CD14-positive monocyte (primary cell): ENCODE measurements around the gene ESPN. TPM values are rescaled to one million over a fixed set of nuclear protein-coding genes. Genes with fewer than 3 reads are reported as not detected.

ENCODE experiments used
- DNase-seq, 3 donors: peaks; one replicate each; pipeline ENCODE4 v3.0.0-alpha.2; 2011 to 2022
- H2AFZ ChIP-seq: 2 replicates; pipeline ENCODE4 v1.6.0; 2012; ENCODE audit warnings: mild to moderate bottlenecking, low read depth, low read length, inconsistent platforms; ENCODE audit not compliant: insufficient read depth, poor library complexity, severe bottlenecking
- H3K27ac ChIP-seq, 2 donors: 1 replicate in 1 of 2; 2 replicates in 1 of 2; pipeline ENCODE4 v1.5.1; 2012 to 2013; ENCODE audit warnings: low read length in 2 of 2, control low read depth in 1 of 2, inconsistent platforms in 1 of 2, low read depth in 1 of 2, mild to moderate bottlenecking in 1 of 2
- H3K27me3 ChIP-seq, 2 donors: one replicate each; pipeline versions ENCODE4 v1.6.0 to v1.6.1; 2011 to 2013; ENCODE audit warnings: low read length in 2 of 2; ENCODE audit not compliant: control insufficient read depth in 2 of 2, insufficient read depth in 2 of 2
- H3K36me3 ChIP-seq, 2 donors: replicated peaks in 1 of 2; 1 replicate in 1 of 2; 2 replicates in 1 of 2; pipeline versions ENCODE4 v1.5.1 to v1.6.1; 2012 to 2013; ENCODE audit warnings: low read length in 2 of 2, control low read depth in 1 of 2, inconsistent platforms in 1 of 2, mild to moderate bottlenecking in 1 of 2; ENCODE audit not compliant: insufficient read depth in 2 of 2, control insufficient read depth in 1 of 2
- H3K4me1 ChIP-seq, 2 donors: 1 replicate in 1 of 2; 2 replicates in 1 of 2; pipeline versions ENCODE4 v1.5.1 to v1.6.1; 2012 to 2013; ENCODE audit warnings: low read length in 2 of 2, control low read depth in 1 of 2, inconsistent platforms in 1 of 2, mild to moderate bottlenecking in 1 of 2, moderate library complexity in 1 of 2; ENCODE audit not compliant: insufficient read depth in 2 of 2, control insufficient read depth in 1 of 2
- H3K4me2 ChIP-seq: replicated peaks from 2 replicates; pipeline ENCODE3; 2012; ENCODE audit warnings: low read length, moderate library complexity, mild to moderate bottlenecking; ENCODE audit not compliant: poor library complexity, severe bottlenecking; ENCODE audit errors: extremely low read depth
- H3K4me3 ChIP-seq, 3 experiments: fragments of 200-600 bp in 1 of 3; sonication (generic) in 1 of 3; replicated peaks in 1 of 3; 1 replicate in 2 of 3; 2 replicates in 1 of 3; pipeline ENCODE4 v1.5.1; 2011 to 2013; ENCODE audit warnings: low read length in 3 of 3, mild to moderate bottlenecking in 3 of 3, control low read depth in 2 of 3, low read depth in 2 of 3, inconsistent platforms in 1 of 3, moderate library complexity in 1 of 3
- H3K79me2 ChIP-seq: 2 replicates; pipeline ENCODE4 v1.6.0; 2012; ENCODE audit warnings: mild to moderate bottlenecking, control low read depth, inconsistent platforms, low read length, moderate library complexity; ENCODE audit not compliant: insufficient read depth
- H3K9ac ChIP-seq: 2 replicates; pipeline ENCODE4 v1.6.0; 2017; ENCODE audit warnings: low read length, mild to moderate bottlenecking; ENCODE audit not compliant: insufficient read depth, poor library complexity, severe bottlenecking
- H3K9me3 ChIP-seq, 2 donors: replicated peaks in 1 of 2; 1 replicate in 1 of 2; 2 replicates in 1 of 2; pipeline versions ENCODE4 v1.5.1 to v1.6.1; 2012 to 2013; ENCODE audit warnings: low read length in 2 of 2, control low read depth in 1 of 2; ENCODE audit not compliant: control insufficient read depth in 1 of 2, insufficient read depth in 1 of 2
- H4K20me1 ChIP-seq: 2 replicates; pipeline ENCODE4 v1.6.0; 2012; ENCODE audit warnings: mild to moderate bottlenecking, low read length, control low read depth, moderate library complexity; ENCODE audit not compliant: insufficient read depth
- H3K27ac Mint-ChIP-seq, 7 donors: one replicate each; pipeline ENCODE4 v1.8.0; 2020; ENCODE audit warnings: mild to moderate bottlenecking in 7 of 7, mixed read lengths in 7 of 7, moderate library complexity in 6 of 7, inconsistent platforms in 2 of 7
- H3K27me3 Mint-ChIP-seq, 3 donors: one replicate each; pipeline ENCODE4 v1.8.0; 2021 to 2022; ENCODE audit warnings: low read depth in 3 of 3, mild to moderate bottlenecking in 3 of 3, mixed read lengths in 3 of 3, moderate library complexity in 3 of 3, inconsistent platforms in 1 of 3
- H3K36me3 Mint-ChIP-seq, 2 donors: one replicate each; pipeline ENCODE4 v1.8.0; 2020; ENCODE audit warnings: mixed read lengths in 2 of 2, inconsistent platforms in 1 of 2, mild to moderate bottlenecking in 1 of 2
- H3K4me1 Mint-ChIP-seq: one replicate; pipeline ENCODE4 v1.8.0; 2020; ENCODE audit warnings: mild to moderate bottlenecking, mixed read lengths
- H3K4me3 Mint-ChIP-seq, 2 donors: one replicate each; pipeline ENCODE4 v1.8.0; 2020; ENCODE audit warnings: mild to moderate bottlenecking in 2 of 2, mixed read lengths in 2 of 2, moderate library complexity in 1 of 2
- H3K9me3 Mint-ChIP-seq, 7 donors: one replicate each; pipeline ENCODE4 v1.8.0; 2020 to 2022; ENCODE audit warnings: mixed read lengths in 7 of 7, mild to moderate bottlenecking in 6 of 7, moderate library complexity in 6 of 7, inconsistent platforms in 2 of 7
- WGBS: methylation state at CpG from one replicate; pipeline ENCODE4 v1.1.5; 2013; ENCODE audit warnings: missing lambda C conversion rate; ENCODE audit not compliant: insufficient coverage; 5-methylcytosine and 5-hydroxymethylcytosine counted together
- intact Hi-C, 2 donors: fragments of 100-400 bp; cut with micrococcal nuclease; formaldehyde crosslinking; loops; one replicate each; pipeline versions ENCODE4 v1.15.0 to v1.15.1; 2023
- polyA plus RNA-seq, 3 donors: library from polyadenylated mRNA; depleted of rRNA in 1 of 3; unstranded in 2 of 3; stranded (reverse) in 1 of 3; fragments of 300-500 nt in 2 of 3; fragments of >200 nt in 1 of 3; fragmentation: Illumina TruSeq in 2 of 3; gene quantifications; 1 replicate in 2 of 3; 2 replicates in 1 of 3; pipeline ENCODE4 v1.2.3, GENCODE V29; 2012 to 2021
- small RNA-seq: library from RNA; depleted of rRNA; stranded (forward); fragments of <200 nt; gene quantifications from one replicate; pipeline ENCODE3, GENCODE V24; 2012; ENCODE audit warnings: low read depth; ENCODE audit not compliant: insufficient read length
- TF ChIP-seq, protein P1 (sequence below): fragments of 200-600 bp; IDR thresholded peaks from one replicate; pipeline ENCODE4 v1.8.0; 2022; ENCODE audit warnings: antibody characterized with exemption, mild to moderate bottlenecking

Gene ESPN
- polyA plus RNA-seq, 3 donors = not detected

DNA sequence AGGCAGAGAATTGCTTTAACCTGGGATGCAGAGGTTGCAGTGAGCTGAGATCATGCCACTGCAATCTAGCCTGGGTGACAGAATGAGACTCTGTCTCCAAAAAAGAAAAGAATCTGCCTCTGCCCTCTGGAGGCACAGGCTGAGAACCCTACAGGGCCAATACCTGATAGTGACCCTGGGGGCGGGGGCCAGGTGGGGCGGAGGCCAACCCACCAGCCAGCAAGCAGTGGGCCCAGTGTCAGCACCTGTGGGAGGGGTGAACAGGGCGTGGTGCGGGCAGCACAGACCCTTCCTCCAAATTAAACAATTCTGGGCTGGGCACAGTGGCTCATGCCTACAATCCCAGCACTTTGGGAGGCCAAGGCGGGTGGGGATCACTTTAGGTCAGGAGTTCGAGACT lies 85.9 kb downstream of the ESPN start:
- Mint-ChIP-seq H3K9me3 (no peaks in the 10 kb centered on the region), H3K36me3 (no peaks in the 10 kb centered on the region), H3K27me3 (peaks cover 1 to 5% (median 2%) of the 10 kb centered on the region in 3 donors), H3K4me3 (no peak overlapping the region), H3K27ac (no peak overlapping the region), H3K4me1 (peaks cover 2% of the 10 kb centered on the region)
- no peak for DNase-seq
- H3K4me2 ChIP-seq = no peak overlapping the region
- TF ChIP-seq, protein P1, sequence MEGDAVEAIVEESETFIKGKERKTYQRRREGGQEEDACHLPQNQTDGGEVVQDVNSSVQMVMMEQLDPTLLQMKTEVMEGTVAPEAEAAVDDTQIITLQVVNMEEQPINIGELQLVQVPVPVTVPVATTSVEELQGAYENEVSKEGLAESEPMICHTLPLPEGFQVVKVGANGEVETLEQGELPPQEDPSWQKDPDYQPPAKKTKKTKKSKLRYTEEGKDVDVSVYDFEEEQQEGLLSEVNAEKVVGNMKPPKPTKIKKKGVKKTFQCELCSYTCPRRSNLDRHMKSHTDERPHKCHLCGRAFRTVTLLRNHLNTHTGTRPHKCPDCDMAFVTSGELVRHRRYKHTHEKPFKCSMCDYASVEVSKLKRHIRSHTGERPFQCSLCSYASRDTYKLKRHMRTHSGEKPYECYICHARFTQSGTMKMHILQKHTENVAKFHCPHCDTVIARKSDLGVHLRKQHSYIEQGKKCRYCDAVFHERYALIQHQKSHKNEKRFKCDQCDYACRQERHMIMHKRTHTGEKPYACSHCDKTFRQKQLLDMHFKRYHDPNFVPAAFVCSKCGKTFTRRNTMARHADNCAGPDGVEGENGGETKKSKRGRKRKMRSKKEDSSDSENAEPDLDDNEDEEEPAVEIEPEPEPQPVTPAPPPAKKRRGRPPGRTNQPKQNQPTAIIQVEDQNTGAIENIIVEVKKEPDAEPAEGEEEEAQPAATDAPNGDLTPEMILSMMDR = no peak
- H2AFZ ChIP-seq = no peak overlapping the region
- H3K27ac ChIP-seq = no peak overlapping the region
- peaks cover 0 to 3% of the 10 kb centered on the region in 2 donors for H3K4me1 ChIP-seq
- no peaks in the 10 kb centered on the region for H3K27me3 ChIP-seq
- no peaks in the 10 kb centered on the region for H3K36me3 ChIP-seq
- intact Hi-C loops = no loop called here
- H4K20me1 ChIP-seq = no peaks in the 10 kb centered on the region
- H3K9ac ChIP-seq = no peak overlapping the region
- no peaks in the 10 kb centered on the region for H3K79me2 ChIP-seq
- H3K4me3 ChIP-seq = no peak overlapping the region
- H3K9me3 ChIP-seq = no peaks in the 10 kb centered on the region
- WGBS = 100% methylated on average over 1 of the region's 6 CpGs

Small RNA genes lying within 50 kb of the gene (small RNA-seq; reads per million reads assigned to genes)
- gene MIR4252 = not detected

Other genes starting within 250 kb of the ESPN start
- under 1 TPM in 1 of 3 donors, not detected in 2; 0.07 TPM for gene CHD5, start 244.5 kb upstream of the ESPN start, polyA plus RNA-seq
- gene RPL22, start 225.2 kb upstream of the ESPN start, polyA plus RNA-seq = 10 to 100 TPM; 62.6 to 97.2 (median 65.6) TPM
- gene RNF207, start 218.7 kb upstream of the ESPN start, polyA plus RNA-seq = 1 to 10 TPM in 1 of 3 donors, under 1 TPM in 1, not detected in 1; 0.10 to 7.7 TPM
- 10 to 100 TPM in 2 of 3 donors, 1 to 10 TPM in 1; 6.4 to 17.3 (median 17.0) TPM for gene ICMT, start 188.8 kb upstream of the ESPN start, polyA plus RNA-seq
- not detected for gene HES3, start 180.6 kb upstream of the ESPN start, polyA plus RNA-seq
- under 1 TPM in 2 of 3 donors, not detected in 1; 0.04 to 0.69 TPM for gene GPR153, start 163.7 kb upstream of the ESPN start, polyA plus RNA-seq
- gene ACOT7, start 31.0 kb upstream of the ESPN start, polyA plus RNA-seq = 1 to 10 TPM in 2 of 3 donors, under 1 TPM in 1; 0.63 to 4.3 (median 1.4) TPM
- gene HES2, start 4.9 kb upstream of the ESPN start, polyA plus RNA-seq = not detected
- 1 to 10 TPM in 1 of 3 donors, under 1 TPM in 2; 0.33 to 3.0 (median 0.48) TPM for gene TNFRSF25, start 41.4 kb downstream of the ESPN start, polyA plus RNA-seq
- under 1 TPM in 1 of 3 donors, not detected in 2; 0.03 TPM for gene PLEKHG5, start 66.9 kb downstream of the ESPN start, polyA plus RNA-seq
- gene NOL9, start 129.7 kb downstream of the ESPN start, polyA plus RNA-seq = 10 to 100 TPM in 1 of 3 donors, 1 to 10 TPM in 2; 3.7 to 11.5 (median 7.6) TPM
- gene TAS1R1, start 130.5 kb downstream of the ESPN start, polyA plus RNA-seq = not detected
- gene ZBTB48, start 155.2 kb downstream of the ESPN start, polyA plus RNA-seq = 10 to 100 TPM; 13.2 to 94.2 (median 23.0) TPM
- gene KLHL21, start 178.1 kb downstream of the ESPN start, polyA plus RNA-seq = 10 to 100 TPM in 1 of 3 donors, 1 to 10 TPM in 2; 5.9 to 31.0 (median 7.3) TPM
- 1 to 10 TPM; 1.0 to 7.3 (median 1.7) TPM for gene PHF13, start 189.0 kb downstream of the ESPN start, polyA plus RNA-seq
- gene THAP3, start 200.1 kb downstream of the ESPN start, polyA plus RNA-seq = 10 to 100 TPM; 10.3 to 12.8 (median 10.3) TPM